GM19351 (cell line): ENCODE data around the gene EME2.

Experiments
- ATAC-seq: cut with Tn5 transposase; IDR thresholded peaks from one replicate; pipeline ENCODE4 v1.9.1; 2021; ENCODE audit warnings: mild to moderate bottlenecking, moderate library complexity; ENCODE audit not compliant: unreplicated experiment

The EME2 gene

DNA sequence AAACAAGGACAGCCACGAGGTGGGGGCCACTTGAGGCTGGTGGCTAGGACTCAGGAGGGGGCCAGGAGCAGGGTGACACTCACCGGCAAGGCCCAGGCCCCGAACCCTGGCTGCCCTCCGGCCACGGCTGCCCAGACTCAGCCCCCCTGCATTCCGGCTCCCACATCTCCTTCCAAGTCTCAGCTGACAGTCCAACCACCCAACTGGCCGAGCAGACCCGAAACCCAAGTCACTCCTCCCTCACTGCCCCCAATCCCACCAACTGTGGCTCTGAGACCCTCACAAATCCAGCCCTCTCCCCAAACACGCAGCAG, 44.6 kb downstream of the EME2 start:
- no peak for ATAC-seq

DNA sequence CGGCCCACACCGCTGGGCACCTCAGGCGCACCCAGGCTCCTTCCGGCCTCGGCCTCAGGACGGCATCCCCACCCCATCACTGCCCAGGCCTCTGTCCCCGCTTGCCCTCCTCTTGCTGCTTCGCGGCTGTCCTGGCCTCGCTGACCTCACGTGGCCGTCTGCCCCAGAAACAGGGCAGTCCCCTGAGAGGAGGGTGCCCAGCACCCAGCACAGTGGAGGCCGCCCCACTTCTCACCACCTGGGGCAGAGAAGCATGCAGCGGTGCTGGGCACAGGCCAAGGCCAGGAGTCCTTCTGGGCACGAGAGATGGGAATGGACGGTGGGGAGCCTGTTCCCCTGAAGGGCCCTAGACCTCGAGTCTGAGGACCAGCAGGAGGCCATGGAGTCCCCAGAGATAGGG, 45.1 kb downstream of the EME2 start:
- no peak for ATAC-seq

DNA sequence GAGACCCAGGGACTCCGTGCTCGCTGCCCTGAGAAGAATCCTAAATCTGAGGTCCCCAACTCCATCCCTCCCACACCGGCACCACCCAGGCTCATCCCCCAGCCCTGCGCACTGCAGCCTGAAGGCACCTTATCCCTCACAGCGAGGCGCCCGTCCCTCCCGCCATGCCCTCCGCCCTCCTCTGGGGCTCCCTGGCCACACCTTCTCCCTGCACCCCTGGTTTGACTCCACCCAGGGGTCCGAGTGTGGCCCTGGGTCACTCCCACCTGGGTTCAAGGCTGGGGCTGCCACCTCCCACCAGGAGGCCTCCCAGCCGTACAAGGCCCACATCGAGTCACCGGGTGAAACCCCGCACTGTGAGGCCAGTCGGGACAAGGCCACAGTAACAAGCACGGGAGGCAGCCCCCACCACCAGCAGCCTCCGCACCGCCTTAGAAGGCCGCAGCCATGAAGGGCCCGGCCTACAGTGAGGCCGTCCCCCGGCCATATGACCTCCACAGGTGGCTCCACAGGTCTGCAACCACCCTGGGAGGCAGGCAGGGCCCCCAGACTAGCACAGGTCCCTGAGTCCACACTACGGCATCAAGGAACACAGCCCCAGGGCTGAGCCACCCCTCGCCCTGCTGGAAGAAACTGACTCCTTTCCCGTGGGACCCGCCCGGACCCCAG, 45.7 kb downstream of the EME2 start:
- ATAC-seq, result no peak

DNA sequence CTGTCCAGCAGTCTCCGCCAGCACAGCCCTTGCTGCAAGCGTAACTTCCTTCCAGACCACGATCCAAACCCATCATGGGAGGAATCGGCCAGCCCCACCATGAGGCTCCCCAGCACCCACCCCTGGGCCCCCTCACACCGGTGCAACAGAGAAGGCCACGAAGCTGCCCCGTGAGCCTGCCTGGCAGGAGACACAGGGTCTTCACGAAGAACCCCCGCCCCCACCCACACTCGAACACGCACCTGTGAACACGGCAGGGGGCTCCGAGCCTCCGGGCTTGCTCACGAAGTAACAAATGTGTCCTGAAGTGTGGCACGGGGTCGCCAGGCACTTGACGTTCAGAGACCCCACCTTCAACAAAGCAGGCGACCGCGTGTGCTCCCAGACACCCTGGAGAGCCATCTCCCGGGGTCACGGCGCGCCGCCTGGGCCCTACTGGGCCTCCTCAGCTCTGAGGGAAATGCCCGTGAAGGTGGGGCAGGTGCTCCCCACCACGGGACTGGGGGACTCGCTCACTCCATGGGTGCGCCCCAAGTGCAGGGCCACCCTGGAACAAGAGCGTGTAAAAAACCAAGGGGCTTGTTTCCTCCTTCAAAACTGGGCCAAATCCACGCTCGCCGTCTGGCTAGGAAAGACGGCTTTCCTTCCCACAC, 46.4 kb downstream of the EME2 start:
- ATAC-seq, result no peak

DNA sequence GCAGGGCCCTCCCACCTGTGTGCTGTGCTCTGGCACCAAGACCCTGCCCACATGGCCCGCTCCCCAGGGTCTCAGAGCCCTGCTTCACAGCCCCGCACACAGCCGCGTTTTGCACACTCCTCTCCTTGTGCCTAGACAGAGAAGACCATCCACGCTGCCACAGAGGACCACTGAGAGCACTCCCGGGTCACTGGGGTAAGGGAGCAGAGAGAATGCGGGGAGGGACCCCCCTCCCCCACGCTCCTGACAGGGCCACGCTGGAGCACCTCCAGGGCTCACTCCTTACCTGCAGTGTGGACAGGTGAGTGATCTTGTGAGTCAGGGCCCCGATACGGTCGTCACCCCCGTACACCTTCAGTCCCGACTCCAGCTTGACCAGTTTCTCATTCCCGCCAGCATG, 47.0 kb downstream of the EME2 start:
- no peak for ATAC-seq

DNA sequence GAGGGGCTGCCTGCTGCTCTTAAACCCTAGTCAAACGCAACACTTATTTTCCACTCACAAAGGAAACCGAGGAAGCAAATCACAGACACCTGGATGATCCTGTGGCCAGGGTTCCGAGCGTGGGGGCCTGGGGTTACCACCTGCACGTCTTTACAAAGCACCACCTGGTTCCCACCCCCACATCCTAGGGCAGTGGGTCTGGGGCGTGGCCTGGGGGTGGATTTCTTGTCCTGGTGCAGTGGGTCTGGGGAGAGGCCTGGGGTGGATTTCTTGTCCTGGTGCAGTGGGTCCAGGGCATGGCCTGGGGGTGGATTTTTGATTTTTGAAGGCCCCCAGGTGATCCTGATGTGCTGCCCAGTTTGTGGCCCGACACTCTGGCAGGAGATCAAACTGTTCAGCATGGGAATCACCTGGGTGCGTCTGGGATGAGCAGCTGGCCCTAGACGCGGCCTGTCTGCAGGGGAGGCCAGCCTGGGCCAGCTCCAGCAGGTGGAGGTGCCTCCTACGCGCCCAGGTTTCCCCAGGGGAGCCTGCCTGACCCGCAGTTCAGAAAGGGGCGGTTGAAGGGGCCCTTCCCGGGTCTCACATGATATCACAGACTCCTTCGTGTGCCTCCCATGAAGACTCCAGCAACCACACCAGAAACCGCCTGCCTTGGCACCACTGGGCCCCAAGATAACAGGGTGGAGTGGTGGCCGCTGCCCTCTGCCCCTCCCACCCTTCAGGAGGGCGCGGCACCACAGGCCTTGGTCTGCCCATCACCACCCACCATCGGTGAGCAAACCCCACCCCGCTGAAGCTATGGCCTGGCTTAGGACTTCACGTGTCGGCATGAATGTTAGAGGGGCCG, 47.7 kb downstream of the EME2 start:
- no peak for ATAC-seq

DNA sequence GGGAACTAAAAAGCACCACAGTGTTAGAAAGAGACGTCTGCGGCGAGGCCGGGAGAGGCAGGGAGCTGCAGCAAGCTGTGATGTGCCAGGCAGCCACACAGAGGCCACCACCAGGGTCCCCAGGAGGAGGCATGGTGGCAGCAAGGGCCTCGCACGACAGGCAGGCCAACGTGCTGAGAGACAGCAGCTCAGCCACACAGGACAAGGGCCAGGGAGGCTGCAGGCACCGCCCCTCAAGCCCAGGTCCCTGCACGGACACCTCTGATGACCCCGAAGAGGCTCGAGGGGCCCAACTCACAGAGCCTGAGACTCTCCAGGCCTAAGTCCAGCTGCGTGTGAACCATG, 48.3 kb downstream of the EME2 start:
- ATAC-seq, result no peak

DNA sequence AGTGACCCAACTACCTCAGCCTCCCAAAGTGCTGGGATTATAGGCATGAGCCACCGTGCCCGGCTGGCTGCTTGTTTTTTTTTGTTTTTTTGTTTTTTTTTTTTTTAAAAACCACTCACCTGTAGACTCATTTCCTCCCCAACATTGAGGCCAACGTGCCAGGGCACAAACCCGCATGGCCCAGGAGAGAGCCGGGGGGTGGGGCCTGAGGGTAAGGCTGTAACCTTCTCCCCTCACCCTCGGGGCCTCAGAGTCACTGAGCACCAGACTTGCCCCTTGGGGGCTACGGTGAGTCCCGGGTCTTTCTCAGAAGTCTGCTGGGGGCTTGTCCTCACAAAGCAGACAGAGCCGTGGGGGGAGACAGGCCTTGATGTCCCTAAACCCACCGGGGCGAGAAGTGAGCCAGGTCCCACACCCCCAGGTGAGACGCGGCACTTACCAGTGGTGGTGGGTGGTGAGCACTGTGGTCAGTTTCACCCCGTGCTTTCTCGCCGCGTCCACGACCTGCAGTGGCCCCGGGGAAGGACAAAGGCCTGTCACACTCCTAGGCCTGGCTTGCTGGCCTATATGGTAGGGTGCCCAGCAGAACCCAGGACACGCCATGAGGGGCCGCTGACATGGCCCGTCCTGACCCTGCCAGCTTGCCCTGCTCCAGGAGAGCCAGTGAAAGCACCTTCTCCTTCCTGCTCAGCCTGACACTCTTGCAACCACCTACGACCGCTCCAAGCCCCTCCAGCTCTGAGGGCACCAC, 49.4 kb downstream of the EME2 start:
- no peak for ATAC-seq

DNA sequence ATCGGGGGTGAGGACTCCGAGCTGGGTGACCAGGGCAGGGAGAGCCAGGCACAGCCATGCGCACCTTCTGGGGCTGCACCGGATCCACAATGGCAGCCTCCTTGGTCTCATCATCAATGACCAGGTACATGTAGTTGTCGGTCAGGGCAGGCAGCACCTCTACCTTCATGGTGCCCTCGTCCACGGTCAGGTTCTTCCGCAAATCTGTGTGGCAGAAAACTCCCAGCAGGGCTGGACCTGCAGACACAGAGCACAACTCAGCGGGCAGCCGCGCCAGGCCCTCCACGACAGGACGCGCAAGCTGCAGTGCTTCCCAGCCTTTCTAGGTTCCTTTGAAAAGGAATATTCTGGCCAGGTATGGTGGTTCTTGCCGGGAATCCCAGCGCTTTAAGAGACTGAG, 50.2 kb downstream of the EME2 start:
- ATAC-seq, result no peak

DNA sequence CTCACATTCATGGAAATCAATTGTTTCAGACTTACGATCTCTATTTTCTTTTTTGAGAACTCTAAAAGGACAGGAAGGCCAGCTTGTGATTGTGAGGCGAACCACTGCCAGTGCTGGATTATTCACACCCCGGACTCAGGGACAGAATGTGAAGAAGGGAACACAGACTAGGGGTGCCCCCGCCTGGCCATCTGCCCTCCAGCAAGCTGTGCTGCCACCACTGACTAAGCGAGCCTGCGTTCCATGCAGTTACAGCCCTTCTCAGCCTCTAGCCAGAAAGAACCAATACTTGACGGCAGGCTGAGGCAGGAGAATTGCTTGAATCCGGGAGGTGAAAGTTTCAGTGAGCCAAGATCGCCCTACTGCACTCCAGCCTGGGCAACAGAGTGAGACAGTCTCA, 51.2 kb downstream of the EME2 start:
- no peak for ATAC-seq

DNA sequence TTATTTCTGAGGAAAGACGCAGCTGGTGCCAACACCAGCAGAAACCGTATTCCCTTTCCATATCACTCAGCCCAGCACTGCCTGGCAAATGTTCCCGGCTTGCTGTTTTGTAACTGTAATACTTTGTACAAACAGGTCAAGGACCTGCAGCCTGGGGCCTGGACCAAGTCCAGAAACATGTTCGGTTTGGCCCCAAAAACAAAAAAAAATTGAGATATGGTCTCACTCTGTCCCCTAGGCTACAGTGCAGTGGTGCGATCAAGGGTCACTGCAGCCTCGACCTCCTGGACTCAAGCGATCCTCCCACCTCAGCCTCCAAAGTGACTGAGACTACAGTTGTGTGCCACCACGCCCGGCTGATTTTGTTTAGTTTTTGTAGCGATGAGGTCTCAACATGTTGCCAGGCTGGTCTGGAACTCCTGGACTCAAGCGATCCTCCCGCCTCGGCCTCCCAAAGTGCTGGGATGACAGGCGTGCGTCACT, 52.8 kb downstream of the EME2 start:
- ATAC-seq, result no peak
